ENCODE results near the gene CCDC69.

- no peak for TF ChIP-seq CTCF (conservative IDR thresholded peaks at IDR 0.05; ENCODE audit: low read length)
- no peak for TF ChIP-seq EZH2phosphoT487 (IDR thresholded peaks at IDR 0.05; ENCODE audit: borderline replicate concordance, low read depth, low read length)
Observed at GRCh38 chr5:151141535-151141934, 82.4 kb downstream of the CCDC69 start.

Measured in OCI-LY7 (cell line).